Neuronal stem cell (in vitro differentiated cells): ENCODE measurements around the gene SDC3.

ENCODE experiments used
- DNase-seq: peaks from one replicate; pipeline ENCODE4 v3.0.0-alpha.2; 2013; ENCODE audit warnings: low spot score
- H2AFZ ChIP-seq: one replicate; pipeline ENCODE4 v1.6.1; 2013; ENCODE audit warnings: mild to moderate bottlenecking, low read length, inconsistent platforms
- H2AK5ac ChIP-seq: 2 replicates; pipeline ENCODE4 v1.6.1; 2013; ENCODE audit warnings: low read depth, mild to moderate bottlenecking, inconsistent platforms, low read length, moderate library complexity, mixed read lengths
- H2BK120ac ChIP-seq: 2 replicates; pipeline ENCODE4 v1.6.1; 2013; ENCODE audit warnings: low read depth, mild to moderate bottlenecking, inconsistent platforms, low read length, moderate library complexity, mixed read lengths
- H2BK12ac ChIP-seq: one replicate; pipeline ENCODE4 v1.6.1; 2013; ENCODE audit warnings: low read length, inconsistent platforms
- H2BK15ac ChIP-seq: 2 replicates; pipeline ENCODE4 v1.6.1; 2013; ENCODE audit warnings: mild to moderate bottlenecking, low read length, inconsistent platforms, mixed read lengths
- H2BK5ac ChIP-seq: one replicate; pipeline ENCODE4 v1.6.1; 2013; ENCODE audit warnings: inconsistent platforms, mild to moderate bottlenecking, low read length, moderate library complexity
- H3K14ac ChIP-seq: one replicate; pipeline ENCODE4 v1.6.1; 2013; ENCODE audit warnings: low read length, inconsistent platforms
- H3K18ac ChIP-seq: 2 replicates; pipeline ENCODE4 v1.6.1; 2013; ENCODE audit warnings: low read length, inconsistent platforms
- H3K23ac ChIP-seq: 2 replicates; pipeline ENCODE4 v1.6.1; 2013; ENCODE audit warnings: low read depth, mild to moderate bottlenecking, mixed read lengths, low read length, inconsistent platforms; ENCODE audit not compliant: poor library complexity
- H3K27ac ChIP-seq: replicated peaks from 3 replicates; pipeline ENCODE4 v1.5.1; 2013; ENCODE audit warnings: low read length, inconsistent platforms
- H3K27me3 ChIP-seq, 3 experiments: 2 replicates each; pipeline ENCODE4 v1.6.1; 2013; ENCODE audit warnings: low read length in 3 of 3, mild to moderate bottlenecking in 2 of 3, inconsistent platforms in 1 of 3, low read depth in 1 of 3, mixed read lengths in 1 of 3, moderate library complexity in 1 of 3; ENCODE audit not compliant: control insufficient read depth in 3 of 3, insufficient read depth in 3 of 3
- H3K36me3 ChIP-seq, 2 donors: replicated peaks in 1 of 2; 2 replicates each; pipeline ENCODE4 v1.6.1; 2013; ENCODE audit warnings: low read length in 2 of 2; ENCODE audit not compliant: control insufficient read depth in 2 of 2, insufficient read depth in 2 of 2
- H3K4ac ChIP-seq: 2 replicates; pipeline ENCODE4 v1.6.1; 2013; ENCODE audit warnings: inconsistent platforms, mild to moderate bottlenecking, low read length, moderate library complexity
- H3K4me1 ChIP-seq, 2 donors: 1 replicate in 1 of 2; 2 replicates in 1 of 2; pipeline ENCODE4 v1.6.1; 2013; ENCODE audit warnings: low read length in 2 of 2, low read depth in 1 of 2; ENCODE audit not compliant: control insufficient read depth in 2 of 2, insufficient read depth in 1 of 2
- H3K4me2 ChIP-seq: one replicate; pipeline ENCODE4 v1.6.1; 2013; ENCODE audit warnings: mild to moderate bottlenecking, low read length, inconsistent platforms; ENCODE audit not compliant: insufficient read depth, poor library complexity, severe bottlenecking
- H3K4me3 ChIP-seq, 2 donors: 2 replicates each; pipeline ENCODE4 v1.5.1; 2013; ENCODE audit warnings: low read length in 2 of 2, mild to moderate bottlenecking in 2 of 2, inconsistent platforms in 1 of 2, moderate library complexity in 1 of 2
- H3K79me1 ChIP-seq: one replicate; pipeline ENCODE4 v1.6.1; 2013; ENCODE audit warnings: low read depth, mild to moderate bottlenecking, inconsistent platforms, low read length, moderate library complexity
- H3K9ac ChIP-seq: one replicate; pipeline ENCODE4 v1.6.1; 2013; ENCODE audit warnings: mild to moderate bottlenecking, low read depth, low read length, inconsistent platforms; ENCODE audit not compliant: poor library complexity
- H3K9me3 ChIP-seq, 2 donors: replicated peaks in 1 of 2; 2 replicates each; pipeline versions ENCODE3 to v1.6.1; 2013; ENCODE audit warnings: low read length in 2 of 2, mild to moderate bottlenecking in 2 of 2, inconsistent platforms in 1 of 2, low read depth in 1 of 2, mixed read lengths in 1 of 2, moderate library complexity in 1 of 2; ENCODE audit not compliant: control insufficient read depth in 2 of 2, insufficient read depth in 1 of 2
- H4K8ac ChIP-seq: one replicate; pipeline ENCODE4 v1.6.1; 2013; ENCODE audit warnings: low read depth, mild to moderate bottlenecking, inconsistent platforms, low read length, moderate library complexity
- H4K91ac ChIP-seq: one replicate; pipeline ENCODE4 v1.6.1; 2013; ENCODE audit warnings: low read length, low read depth, mild to moderate bottlenecking, inconsistent platforms; ENCODE audit not compliant: poor library complexity
- WGBS, 2 donors: extraction: QIAGEN DNeasy Blood & Tissue Kit; methylation state at CpG; one replicate each; pipeline ENCODE4 v1.1.7; 2013; ENCODE audit warnings: missing lambda C conversion rate in 2 of 2, mixed read lengths in 1 of 2; ENCODE audit not compliant: insufficient read length in 2 of 2, insufficient replicate concordance in 1 of 2; ENCODE audit errors: extremely low coverage in 2 of 2; 5-methylcytosine and 5-hydroxymethylcytosine counted together

The SDC3 gene

DNA sequence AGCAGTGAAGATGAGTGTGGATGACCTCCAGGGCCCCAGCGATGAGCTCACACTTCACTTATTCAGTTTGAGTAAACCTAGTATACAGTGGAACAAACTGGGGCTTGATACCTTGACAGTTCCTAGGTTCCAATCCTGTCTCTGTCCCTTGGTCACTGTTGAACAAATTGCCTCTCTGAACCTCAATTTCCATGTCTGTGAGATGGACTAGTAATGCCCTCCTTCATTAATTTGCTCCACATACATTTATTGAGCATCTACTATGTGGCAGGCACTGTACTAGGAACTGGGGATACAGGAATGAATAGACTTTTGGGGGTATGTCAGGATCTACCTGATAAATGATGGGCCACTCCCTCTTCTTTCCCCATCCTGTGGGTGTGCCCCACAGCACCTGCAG lies 57.3 kb downstream of the SDC3 start:
- Histone ChIP-seq H3K79me1 (no peaks in the 10 kb centered on the region), H2BK12ac (no peak overlapping the region), H3K14ac (no peak overlapping the region), H3K23ac (no peak overlapping the region), H3K4me2 (no peak overlapping the region), H3K4ac (no peak overlapping the region), H3K9me3 (no peaks in the 10 kb centered on the region), H2BK15ac (no peak overlapping the region), H4K91ac (no peak overlapping the region), H2BK120ac (no peak overlapping the region), H2BK5ac (no peak overlapping the region), H3K27ac (no peak overlapping the region), H2AK5ac (no peak overlapping the region), H4K8ac (no peak overlapping the region), H3K36me3 (no peaks in the 10 kb centered on the region), H3K18ac (no peak overlapping the region), H3K4me1 (peaks cover 13 to 32% of the 10 kb centered on the region in 2 donors), H3K4me3 (no peak overlapping the region), H3K27me3 (no peaks in the 10 kb centered on the region), H3K9ac (no peak overlapping the region), H2AFZ (no peak overlapping the region)
- WGBS, 2 donors = no CpG with 5 or more reads among the region's 1 CpG
- no peak for DNase-seq

DNA sequence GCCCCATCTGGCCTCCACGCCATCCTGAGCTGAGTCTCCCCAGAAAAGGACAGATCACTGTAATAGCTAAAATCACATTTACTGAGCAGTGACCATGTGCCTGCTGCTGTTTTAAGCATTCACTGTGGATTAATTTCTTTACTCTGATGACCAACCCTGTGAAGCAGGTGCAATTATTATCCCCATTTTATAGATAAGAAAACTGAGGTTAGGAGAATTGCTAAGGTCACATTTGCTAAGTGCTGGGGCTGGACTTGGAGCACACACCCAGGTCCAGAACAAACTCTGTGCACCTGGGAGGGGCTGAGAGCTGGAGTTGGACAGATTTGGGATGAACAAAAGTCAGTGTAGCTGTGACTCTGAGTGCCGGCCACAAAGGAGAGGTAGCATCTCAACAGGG lies 58.0 kb downstream of the SDC3 start:
- Histone ChIP-seq H2BK15ac (peak overlapping the region; percentile 87), H4K91ac (no peak overlapping the region), H3K4me2 (no peak overlapping the region), H3K27me3 (no peaks in the 10 kb centered on the region), H3K4ac (no peak overlapping the region), H3K9ac (no peak overlapping the region), H3K23ac (no peak overlapping the region), H3K79me1 (no peaks in the 10 kb centered on the region), H4K8ac (no peak overlapping the region), H2BK12ac (no peak overlapping the region), H2AFZ (no peak overlapping the region), H2AK5ac (peak overlapping the region; percentile 91), H3K9me3 (no peaks in the 10 kb centered on the region), H3K27ac (no peak overlapping the region), H2BK5ac (no peak overlapping the region), H3K4me1 (peaks cover 14 to 36% of the 10 kb centered on the region in 2 donors), H3K18ac (no peak overlapping the region), H2BK120ac (no peak overlapping the region), H3K36me3 (no peaks in the 10 kb centered on the region), H3K14ac (no peak overlapping the region), H3K4me3 (no peak overlapping the region)
- WGBS, 2 donors = no CpG with 5 or more reads among the region's 2 CpGs
- no peak for DNase-seq

GRCh38 chr1:30848130-30848529 lies 60.4 kb downstream of the SDC3 start:
- Histone ChIP-seq H3K4me2 (no peak overlapping the region), H3K4me3 (no peak overlapping the region), H2BK5ac (no peak overlapping the region), H2BK120ac (no peak overlapping the region), H3K36me3 (no peaks in the 10 kb centered on the region), H3K27ac (no peak overlapping the region), H3K9ac (no peak overlapping the region), H3K14ac (no peak overlapping the region), H3K79me1 (no peaks in the 10 kb centered on the region), H3K4ac (no peak overlapping the region), H2BK12ac (peak overlapping the region; percentile 7), H3K27me3 (no peaks in the 10 kb centered on the region), H4K91ac (no peak overlapping the region), H3K23ac (no peak overlapping the region), H3K18ac (peak overlapping the region; percentile 76), H2BK15ac (peak overlapping the region; percentile 1), H4K8ac (no peak overlapping the region), H3K4me1 (peaks cover 20 to 48% of the 10 kb centered on the region in 2 donors), H2AFZ (no peak overlapping the region), H3K9me3 (no peaks in the 10 kb centered on the region), H2AK5ac (no peak overlapping the region)
- WGBS, 2 donors = no CpG with 5 or more reads among the region's 5 CpGs
- no peak for DNase-seq

- Histone ChIP-seq H3K4ac (peak overlapping the region; percentile 55), H3K79me1 (no peaks in the 10 kb centered on the region), H2AFZ (peak overlapping the region; percentile 78), H4K8ac (peak overlapping the region; percentile 83), H2BK12ac (peak overlapping the region; percentile 41), H3K27ac (peak overlapping the region; percentile 49), H2AK5ac (peak overlapping the region; percentile 87), H3K4me1 (peaks cover 21 to 46% of the 10 kb centered on the region in 2 donors), H3K14ac (no peak overlapping the region), H3K23ac (peak overlapping the region; percentile 31), H3K27me3 (no peaks in the 10 kb centered on the region), H2BK120ac (peak overlapping the region; percentile 45), H3K4me2 (no peak overlapping the region), H3K36me3 (no peaks in the 10 kb centered on the region), H3K9ac (peak overlapping the region; percentile 54), H3K4me3 (peak overlapping the region in 1 of 2 donors; percentile 15), H3K9me3 (no peaks in the 10 kb centered on the region), H3K18ac (peak overlapping the region; percentile 92), H4K91ac (no peak overlapping the region), H2BK5ac (peak overlapping the region; percentile 71), H2BK15ac (peak overlapping the region; percentile 78)
- WGBS, 2 donors = no CpG with 5 or more reads among the region's 17 CpGs
- peak; percentile 44 for DNase-seq
Measured at GRCh38 chr1:30847358-30847972, 61.1 kb downstream of the SDC3 start.
